HG02943 (cell line): ENCODE results near the gene ZNF580.

ENCODE experiments used
- ATAC-seq: cut with Tn5 transposase; IDR thresholded peaks from one replicate; pipeline ENCODE4 v1.9.1; 2021; ENCODE audit warnings: mild to moderate bottlenecking, low read depth, moderate library complexity; ENCODE audit not compliant: unreplicated experiment

ZNF580 gene

DNA sequence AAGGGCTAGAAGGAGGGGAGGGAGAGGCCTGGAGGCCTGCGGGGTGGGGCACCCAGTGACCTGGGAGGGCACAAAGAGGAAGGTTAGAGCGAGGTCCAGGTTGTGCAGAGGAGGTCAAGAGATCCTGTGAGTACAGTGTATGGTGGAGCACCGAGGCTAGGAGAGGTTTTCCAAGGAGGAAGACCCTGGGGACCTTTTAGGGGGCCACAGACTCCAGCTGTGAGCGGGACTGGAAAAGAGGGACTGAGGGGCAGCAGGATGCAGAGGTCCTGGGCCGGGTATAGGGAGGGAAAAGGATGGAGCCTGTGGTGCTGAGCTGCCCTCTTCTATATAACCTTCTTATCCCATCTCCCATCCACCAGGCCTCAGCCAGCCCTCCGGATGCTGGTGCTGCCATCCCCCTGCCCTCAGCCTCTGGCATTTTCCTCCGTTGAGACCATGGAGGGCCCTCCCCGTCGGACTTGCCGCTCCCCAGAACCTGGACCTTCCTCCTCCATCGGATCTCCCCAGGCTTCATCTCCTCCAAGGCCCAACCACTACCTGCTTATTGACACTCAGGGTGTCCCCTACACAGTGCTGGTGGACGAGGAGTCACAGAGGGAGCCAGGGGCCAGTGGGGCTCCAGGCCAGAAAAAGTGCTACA lies 3.5 kb downstream of the ZNF580 start:
- no peak for ATAC-seq

DNA sequence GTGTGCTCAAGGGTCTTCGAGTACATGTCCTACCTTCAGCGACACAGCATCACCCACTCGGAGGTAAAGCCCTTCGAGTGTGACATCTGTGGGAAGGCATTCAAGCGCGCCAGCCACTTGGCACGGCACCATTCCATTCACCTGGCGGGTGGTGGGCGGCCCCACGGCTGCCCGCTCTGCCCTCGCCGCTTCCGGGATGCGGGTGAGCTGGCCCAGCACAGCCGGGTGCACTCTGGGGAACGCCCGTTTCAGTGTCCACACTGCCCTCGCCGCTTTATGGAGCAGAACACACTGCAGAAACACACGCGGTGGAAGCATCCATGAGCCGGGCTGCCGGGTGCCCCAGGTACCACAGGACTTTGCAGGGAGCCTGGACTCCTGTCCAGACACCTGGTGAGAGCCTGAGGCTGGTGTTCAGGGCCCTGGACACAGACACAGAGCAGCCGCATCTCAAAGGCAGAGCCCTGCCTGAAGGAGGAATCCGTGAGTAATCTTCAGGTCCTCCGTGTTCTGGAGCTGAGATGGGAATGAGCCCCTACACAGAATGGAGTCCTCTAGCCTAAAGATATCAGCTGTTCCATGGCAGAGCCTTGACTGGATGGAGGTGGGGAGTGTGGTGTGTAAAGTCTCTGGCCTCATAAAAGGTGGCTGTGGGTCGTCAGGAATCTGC lies 4.2 kb downstream of the ZNF580 start:
- ATAC-seq: no peak

DNA sequence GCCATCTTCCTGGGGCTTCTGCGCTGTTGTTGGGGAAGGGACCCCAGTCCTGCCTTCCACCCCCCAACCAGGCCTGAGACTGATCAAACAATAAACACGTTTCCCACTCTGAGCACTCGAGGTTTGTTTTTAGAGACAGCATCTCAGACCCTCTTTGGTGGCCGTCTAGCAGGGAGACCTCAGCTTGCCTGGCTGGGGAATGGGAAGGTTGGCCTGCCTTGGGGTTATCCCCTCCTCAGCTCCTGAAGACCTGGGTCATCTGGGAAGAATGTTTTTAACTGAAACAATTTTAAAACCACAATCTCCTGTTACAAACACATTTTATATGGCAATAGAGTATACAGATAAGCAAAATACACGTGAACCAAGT lies 4.7 kb downstream of the ZNF580 start:
- no peak for ATAC-seq

DNA sequence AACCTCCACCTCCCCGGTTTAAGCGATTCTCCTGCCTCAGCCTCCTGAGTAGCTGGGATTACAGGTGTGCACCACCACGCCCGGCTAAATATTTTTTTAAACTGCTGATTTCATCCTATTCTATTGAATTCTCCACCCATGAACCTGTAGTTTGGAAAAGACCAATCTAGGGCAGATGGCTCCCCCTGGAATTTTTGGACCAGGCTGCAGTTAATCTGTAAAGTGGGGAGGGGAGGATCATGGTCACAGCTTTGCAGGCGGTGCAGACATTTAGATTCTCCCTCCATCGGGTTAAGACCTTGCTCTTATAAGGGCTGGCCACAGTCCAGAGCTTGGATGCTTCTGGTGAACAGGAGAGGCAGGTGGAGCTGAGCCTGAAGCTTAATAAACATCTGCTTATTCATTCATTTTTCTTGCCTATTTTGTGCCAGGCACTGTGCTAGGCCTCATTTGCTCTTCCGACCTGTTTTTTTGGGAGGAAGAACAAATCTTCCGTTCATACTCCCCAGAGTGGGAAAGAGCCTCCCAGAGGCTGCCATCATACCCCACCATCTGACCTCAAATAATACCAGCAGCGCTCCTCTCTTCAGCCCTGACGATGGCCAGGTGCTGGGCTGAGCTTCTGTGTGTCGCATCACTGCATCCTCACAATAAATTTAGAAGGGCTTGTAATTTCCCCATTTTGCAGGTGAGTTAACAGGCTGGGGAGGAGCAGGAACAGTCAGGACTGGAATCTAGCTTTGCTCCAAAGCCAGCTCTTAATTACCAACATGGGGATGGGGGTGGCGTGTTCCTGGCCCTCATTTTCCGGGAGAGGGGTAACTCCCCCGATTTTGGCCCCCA lies 6.3 kb downstream of the ZNF580 start:
- ATAC-seq: no peak

DNA sequence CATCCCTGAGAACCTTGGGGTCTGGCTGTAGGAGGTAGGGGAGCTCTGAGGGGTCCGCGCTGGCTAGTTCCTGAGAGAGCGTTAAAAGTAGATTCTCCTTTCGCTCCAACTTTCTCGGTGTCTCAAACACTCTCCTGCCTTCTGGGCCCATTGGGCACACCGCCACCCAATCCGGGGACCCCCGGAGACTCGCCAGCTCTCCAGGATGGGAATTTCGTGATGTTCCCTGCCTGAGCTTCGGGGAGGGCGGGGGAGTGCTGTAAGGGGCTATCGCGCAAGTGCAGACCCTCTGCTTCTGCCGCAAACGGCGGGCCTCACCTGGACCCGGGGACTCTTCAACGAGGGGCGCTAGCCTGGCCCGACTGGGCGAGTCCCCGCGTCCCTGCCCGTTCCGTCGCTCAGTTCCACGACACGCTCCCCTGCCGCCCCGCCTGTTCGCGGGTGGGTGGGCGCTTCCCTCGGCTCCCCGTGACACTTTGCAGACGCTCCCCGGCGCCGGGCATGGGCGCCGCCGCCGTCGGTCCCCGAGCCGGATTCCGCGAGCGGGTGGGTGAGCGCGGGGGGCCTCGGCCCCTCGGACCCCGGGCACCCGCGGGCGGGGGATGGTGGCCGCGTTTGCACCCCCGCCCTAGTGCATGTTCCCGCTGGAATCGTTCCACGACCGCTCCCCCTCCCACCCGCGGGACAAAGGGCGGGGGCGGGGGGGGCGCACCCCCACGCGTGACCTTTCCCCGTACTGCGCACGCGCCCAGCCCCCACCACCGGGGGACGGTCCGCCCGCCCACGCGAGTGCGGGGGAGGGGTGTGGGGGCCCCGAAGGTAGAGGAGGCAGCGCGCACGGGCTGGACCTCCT lies 7.2 kb downstream of the ZNF580 start, which contains the start of gene CCDC106:
TSS of gene CCDC106 (plus strand) at position 481 of the 853 bp plus-strand sequence. CDS start 835 bp downstream, outside the sequence.
- no peak for ATAC-seq

DNA sequence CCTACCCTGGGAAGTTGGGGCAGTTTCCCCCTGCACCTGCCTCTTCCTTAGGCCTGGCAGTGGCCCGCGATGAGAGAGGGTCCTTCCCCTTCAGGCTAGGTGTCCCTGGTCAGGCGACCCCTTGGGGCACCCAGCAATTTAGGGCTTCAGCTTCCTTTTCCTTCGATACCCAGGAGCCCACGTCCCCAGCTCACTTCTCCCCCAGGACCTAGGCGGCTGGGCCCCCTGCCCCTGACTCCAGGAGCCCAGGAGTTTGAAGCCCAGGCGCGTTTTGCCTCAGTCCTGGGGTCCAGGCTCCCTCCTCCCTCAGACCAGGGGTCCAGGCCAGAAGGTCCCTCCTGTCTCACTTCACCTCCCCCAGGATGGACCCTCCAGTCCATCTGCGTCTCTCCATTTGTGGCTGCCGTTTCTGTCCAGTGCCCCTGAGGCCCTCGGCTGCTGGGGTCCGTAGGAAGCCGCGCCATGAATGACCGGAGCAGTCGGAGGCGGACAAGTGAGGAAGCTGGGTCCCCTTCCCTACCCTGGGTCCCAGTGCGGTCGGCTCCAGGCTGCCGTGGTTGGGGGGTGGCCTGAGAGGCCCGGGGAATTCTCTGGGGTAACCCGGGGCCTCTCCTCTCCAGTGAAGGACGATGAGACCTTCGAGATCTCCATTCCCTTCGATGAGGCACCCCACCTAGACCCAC lies 7.9 kb downstream of the ZNF580 start:
- ATAC-seq: no peak

DNA sequence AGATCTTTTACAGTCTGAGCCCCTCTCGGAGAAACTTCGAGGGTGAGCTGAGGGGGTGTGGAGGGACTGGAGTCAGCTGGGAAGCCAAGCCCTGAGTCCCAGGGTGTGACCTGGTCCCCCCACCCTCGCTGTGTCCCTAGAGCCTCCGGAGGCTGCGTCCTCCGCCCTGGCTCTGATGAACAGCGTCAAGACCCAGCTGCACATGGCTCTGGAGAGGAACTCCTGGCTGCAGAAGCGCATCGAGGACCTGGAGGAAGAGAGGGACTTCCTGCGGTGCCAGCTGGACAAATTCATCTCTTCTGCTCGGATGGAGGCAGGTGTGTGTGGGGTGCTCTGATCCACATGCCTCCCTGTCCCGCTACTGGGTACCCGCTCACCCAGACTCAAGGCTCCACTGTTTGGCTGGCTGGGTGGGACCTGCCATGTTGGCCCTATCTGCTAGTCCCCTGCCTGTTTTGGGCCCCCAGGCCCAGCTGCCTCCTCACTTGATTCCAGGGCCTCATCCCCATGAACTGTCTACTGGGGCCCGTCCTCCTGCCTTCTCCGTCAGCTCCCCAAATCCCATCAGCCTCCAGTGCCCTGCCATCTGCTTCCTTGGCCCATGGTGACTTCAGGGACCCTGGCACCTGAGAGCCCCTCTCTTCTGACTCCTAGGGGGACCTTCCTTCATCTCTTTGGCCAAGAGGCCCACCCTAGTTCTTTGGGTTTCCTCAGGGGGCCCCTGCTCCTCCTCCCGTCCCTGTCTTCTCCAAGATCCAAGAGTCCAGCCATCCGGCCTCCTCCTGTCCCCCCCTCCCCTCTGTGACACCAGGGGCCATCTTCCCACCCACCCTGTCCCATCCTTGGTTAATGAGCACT lies 8.7 kb downstream of the ZNF580 start:
- no peak for ATAC-seq

DNA sequence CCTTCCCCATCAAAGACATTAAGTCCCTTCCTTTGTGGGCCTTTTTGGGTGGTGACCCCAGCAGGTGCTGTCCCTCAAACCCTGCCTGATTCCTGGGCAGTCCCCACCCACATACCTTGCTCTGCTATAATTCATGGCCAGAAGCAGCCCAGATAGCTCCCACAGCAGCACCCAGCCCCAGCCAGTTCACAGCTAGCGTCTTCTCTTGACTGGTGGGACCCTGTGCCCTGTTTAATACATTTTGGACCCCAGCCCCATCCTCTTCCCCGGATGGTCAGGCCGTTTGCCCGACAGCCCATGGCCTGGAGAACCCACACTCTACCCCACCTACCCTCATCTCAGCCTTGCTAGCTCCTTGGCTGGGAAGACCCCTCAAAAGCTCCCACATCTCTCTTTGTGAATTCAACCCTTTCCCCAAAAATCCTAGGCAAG lies 9.3 kb downstream of the ZNF580 start:
- no peak for ATAC-seq

DNA sequence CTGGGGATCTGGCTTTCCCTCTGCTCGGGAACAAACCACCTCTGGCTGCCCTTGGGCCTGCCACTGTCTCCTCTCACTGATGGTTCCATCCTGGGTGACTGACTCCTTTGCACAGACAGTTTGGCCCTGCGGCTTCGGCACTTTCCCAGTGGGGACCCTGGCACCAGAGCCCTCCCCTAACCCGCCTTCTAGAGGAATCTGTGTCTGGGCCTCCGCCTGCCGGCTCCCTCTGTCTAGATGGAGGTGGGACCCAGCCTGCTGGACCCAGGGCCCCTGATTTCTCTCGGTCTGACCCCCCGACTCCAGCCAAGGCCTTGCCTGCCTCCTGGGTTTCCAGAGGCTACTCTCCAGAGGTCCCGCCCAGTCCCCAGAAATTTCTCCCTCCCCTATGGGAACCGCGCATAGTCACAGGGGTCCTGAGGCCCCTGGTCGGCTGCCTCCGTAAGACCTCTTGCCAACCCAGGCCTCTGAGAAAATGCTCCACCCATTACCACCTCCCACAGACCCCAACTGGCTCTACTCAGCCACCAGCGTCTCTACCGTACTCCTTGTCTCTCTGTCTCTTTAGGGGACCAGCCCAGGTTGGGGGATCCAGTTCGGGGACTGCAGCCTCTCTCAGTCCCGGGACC lies 9.9 kb downstream of the ZNF580 start:
- ATAC-seq: no peak

DNA sequence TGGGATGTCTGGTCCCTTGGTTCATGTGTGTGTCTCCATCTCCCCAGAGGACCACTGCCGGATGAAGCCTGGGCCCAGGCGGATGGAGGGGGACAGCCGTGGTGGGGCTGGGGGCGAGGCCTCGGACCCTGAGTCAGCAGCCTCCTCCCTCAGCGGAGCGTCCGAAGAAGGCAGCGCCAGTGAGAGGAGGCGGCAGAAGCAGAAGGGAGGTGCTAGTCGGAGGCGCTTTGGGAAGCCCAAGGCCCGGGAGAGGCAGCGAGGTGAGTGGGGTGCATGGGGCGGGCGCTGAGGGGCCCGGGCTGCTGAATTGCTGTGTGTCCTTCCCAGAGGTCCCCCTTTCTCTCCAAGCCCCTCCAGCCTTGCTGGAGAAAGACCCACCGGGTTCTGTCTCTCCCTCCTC lies 10.4 kb downstream of the ZNF580 start:
- ATAC-seq: no peak

DNA sequence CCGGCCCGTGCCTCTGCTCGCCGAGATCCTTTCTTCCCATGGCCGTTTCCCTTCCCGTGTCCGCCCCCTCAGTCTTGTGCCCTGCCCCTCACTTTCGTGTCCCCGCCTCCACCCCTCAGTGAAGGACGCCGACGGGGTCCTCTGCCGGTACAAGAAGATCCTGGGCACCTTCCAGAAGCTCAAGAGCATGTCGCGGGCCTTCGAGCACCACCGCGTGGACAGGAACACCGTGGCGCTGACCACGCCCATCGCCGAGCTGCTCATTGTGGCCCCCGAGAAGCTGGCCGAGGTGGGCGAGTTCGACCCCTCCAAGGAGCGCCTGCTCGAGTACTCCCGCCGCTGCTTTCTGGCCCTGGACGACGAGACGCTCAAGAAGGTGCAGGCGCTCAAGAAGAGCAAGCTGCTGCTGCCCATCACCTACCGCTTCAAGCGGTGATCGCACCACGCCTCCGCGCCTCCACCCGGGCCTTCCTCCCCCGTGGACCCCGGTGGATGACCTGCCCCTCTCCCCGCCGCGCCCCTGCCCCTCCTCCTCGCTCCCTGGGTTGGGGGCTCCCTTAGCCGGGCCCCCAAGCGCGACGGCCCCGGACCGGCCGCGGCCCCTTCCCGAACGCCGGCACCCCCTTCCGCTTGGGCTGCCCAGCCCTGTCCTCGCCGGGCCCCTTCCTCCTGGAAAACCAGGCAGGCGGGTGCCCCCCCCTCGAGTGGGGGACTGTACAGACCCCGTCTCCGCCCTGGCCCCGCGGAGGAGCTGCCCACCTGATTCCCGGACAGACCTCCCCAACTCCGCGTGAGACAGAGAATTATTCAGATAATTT lies 11.7 kb downstream of the ZNF580 start:
- ATAC-seq: no peak

DNA sequence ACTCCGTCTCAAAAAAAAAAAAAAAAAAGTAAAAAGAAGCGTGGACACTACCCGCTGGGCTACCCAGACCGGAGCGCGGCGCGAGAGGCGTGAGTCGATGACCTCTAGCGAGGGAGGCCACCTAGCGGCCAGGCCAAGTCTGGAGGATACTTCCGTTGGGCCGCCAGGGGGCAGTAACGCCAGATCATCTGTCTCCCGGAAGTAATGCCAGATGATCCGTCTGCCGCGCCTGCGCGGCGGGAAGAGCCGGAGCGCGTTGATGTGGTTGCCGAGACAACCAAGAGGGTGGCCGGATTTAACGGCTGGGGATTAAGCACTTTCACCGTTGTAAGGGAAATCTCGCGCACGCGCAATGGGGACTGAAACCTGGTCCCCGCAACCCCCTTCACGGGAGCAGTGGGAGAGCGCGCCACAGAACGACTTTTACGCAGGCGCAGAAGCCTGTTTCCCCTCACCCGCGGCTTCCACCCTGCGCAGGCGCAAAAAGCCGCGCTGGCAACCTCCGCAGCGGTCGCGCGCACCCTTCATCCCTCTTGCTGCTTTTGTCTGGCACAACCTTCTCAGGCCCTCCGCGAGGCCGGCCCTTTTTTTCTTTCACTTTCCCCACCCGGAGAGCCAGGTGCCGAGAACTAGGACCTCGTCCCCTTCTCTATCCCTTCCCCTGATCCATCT lies 13.0 kb downstream of the ZNF580 start:
- peak; percentile 39 for ATAC-seq

DNA sequence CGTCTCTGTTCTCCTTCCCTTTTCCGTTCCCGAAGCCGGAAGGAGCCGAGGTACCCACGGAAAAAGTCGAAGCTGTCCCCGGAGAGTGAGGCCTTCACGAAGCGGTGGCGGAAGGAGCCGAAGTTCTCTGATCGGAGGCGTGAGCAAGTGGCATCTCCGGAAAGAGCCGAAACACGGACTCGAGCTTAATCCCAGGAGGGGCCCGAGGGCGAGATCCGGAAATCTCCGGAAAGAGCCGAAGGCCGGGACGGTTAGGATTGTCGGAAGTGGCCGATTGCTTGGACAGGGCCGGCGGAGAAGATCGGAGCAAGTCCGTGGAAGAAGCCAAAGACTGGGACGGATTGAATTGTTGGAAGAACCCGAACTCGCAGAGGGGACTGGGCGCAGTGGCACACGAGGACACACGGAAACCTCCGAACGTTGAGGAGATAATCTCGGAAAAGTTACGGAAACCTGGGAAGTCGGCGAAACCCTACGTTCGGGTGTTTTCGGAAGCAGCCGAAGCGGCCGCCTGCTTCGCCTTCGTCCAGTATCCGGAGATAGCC lies 13.6 kb downstream of the ZNF580 start:
- peak; percentile 64 for ATAC-seq

DNA sequence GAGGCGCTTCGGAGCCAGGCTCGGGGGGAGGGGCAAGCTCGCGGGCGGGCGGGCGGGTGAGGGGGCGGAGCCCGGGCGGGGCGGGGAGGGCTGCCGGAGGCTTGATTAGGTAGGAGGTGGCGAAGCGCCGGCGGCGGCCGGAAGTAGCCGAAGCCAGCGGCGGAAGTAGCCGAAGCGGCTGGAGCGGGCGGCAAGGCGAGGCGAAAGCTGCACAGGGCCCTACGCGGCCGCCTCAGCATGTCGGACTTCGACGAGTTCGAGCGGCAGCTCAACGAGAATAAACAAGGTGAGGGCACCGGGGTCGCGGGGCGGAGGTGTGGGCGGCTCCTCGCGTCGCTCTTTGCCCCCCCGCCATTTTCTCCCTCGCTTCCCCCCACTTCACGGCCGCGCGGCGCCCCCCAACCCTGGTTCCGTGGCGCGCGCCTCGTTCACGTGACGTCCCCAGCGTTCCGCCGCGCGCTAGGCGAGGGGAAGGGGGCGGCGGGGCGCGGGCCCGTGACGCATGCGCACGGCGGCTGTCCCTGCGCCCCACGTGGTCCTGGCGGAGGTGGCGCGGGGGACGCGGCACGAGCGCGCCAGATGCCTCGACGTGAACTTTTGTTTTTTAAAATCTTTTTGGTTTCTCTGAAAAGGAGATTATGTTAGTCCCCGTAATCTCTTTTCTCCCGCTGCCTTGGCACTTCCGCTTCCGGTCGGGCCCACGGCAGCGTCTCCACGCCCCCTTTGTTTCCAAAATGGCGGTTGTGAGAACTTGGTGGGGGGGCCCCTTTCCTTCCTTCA lies 14.3 kb downstream of the ZNF580 start, which contains the start of gene U2AF2:
TSS of gene U2AF2 (plus strand) at position 168 of the 780 bp plus-strand sequence. CDS start at position 238, 70 bp downstream.
- ATAC-seq: peak; percentile 30

DNA sequence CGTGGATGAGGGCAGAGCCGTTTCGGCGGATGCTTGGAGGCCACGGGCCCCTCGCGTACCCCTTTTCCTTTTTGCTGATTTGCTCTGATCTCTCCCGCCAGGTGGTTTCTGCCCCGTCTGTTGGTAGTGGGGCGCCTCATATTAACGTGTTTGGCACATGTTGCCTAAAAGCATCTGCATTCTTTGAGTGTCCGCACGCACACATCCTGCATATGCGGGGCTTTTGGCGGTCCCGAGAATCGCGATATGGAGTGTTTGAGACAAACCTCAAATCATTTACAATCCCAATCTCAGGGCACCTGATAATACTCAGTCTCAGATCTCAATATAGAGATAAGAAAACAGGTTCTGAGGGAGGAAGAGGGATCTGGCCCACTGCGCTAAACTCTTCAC lies 14.8 kb downstream of the ZNF580 start:
- ATAC-seq: no peak

DNA sequence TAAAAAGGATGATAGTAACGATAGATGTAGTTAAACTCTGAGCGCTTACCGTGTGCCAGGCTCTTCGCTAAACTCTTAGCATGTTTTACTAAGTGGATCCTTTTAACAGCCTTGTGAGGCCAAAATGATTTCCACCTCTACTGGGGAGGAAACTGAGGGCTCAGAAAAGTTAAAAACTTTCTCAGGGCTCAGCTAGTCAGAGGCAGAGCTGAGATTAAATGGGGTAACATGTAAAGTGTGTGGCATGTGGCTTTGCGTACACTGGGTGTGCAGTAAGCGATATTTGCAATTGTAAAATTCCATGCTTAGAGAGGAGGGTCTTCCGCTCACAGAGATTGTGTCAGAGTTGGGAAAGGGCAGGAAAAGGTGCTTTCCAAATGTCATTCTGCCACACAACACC lies 15.8 kb downstream of the ZNF580 start:
- no peak for ATAC-seq
